GM19099 (cell line): ENCODE measurements around the gene KRTAP9-3.
"Not testable (repeated sequence)": the region's sequence is repeated elsewhere in the genome, so short reads cannot be mapped to it uniquely, and the experiment has no call there.

Experiments used
- POLR2A ChIP-seq: IDR thresholded peaks from 3 replicates; pipeline ENCODE4 v1.6.1; 2011; ENCODE audit warnings: low read depth; ENCODE audit not compliant: insufficient read length; ENCODE audit errors: extremely low read depth

KRTAP9-3 gene

DNA sequence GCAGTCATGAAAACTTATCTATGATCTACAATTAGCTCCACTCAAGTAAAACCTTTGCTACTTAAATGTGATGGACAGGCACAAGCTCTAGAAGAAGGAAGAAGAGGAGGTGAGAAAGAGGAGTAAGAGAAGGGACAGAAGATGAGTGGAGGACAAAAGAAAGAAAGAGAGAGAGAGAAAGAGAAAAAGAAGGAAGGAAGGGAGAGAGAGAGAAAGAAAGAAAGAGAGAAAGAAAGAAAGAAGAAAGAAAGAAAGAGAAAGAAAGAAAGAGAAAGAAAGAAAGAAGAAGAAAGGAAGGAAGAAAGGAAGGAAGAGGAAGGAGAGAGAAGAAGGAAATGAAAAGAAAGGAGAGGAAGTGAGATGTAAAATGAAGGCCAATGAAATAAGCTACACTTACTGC lies 2.2 kb upstream of the KRTAP9-3 start:
- no peak for TF ChIP-seq POLR2A

- no peak for TF ChIP-seq POLR2A
Observed at GRCh38 chr17:41231731-41232130, 518 bp upstream of the KRTAP9-3 start.

DNA sequence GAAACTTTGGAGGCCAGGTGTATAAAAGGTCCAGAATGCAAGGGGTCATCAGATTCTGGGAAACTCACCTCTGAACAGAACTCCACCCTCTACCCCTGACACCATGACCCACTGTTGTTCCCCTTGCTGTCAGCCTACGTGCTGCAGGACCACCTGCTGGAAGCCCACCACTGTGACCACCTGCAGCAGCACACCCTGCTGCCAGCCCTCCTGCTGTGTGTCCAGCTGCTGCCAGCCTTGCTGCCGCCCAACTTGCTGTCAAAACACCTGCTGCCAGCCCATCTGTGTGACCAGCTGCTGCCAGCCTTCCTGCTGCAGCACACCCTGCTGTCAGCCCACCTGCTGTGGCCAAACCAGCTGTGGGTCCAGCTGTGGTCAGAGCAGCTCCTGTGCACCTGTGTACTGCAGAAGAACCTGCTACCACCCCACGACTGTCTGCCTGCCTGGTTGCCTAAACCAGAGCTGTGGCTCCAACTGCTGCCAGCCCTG lies 5.7 kb downstream of the KRTAP9-3 start, which contains the start of gene KRTAP9-8:
TSS of gene KRTAP9-8 (plus strand) at position 51 of the 489 bp plus-strand sequence. CDS start at position 104, 53 bp downstream.
- TF ChIP-seq POLR2A = not testable (repeated sequence)

- not testable (repeated sequence) for TF ChIP-seq POLR2A
Observed at GRCh38 chr17:41249637-41250240, 17.5 kb downstream of the KRTAP9-3 start, which contains the start of gene KRTAP9-4. Gene KRTAP9-4, plus strand, starts transcription at chr17:41249687. Its CDS starts 34 bp downstream, at chr17:41249721.

DNA sequence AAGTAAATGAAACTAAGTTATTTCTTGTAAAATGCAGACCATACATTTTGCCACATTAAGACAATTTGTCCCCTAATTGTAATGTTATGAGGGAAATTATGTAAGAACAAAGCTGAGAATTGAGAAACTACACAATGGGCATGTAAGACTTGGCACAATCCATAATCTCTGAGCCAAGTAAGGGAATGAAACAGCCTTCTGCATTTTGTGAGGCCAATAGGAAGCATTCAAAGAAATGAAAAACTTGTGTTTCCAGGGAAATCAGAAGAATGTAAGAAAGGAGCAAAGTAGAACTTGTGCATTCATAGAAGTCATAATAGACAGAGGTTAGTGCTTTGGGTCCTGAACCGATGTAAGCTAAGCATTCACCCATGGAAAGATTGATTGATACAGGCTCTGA lies 19.0 kb downstream of the KRTAP9-3 start:
- TF ChIP-seq POLR2A = no peak

DNA sequence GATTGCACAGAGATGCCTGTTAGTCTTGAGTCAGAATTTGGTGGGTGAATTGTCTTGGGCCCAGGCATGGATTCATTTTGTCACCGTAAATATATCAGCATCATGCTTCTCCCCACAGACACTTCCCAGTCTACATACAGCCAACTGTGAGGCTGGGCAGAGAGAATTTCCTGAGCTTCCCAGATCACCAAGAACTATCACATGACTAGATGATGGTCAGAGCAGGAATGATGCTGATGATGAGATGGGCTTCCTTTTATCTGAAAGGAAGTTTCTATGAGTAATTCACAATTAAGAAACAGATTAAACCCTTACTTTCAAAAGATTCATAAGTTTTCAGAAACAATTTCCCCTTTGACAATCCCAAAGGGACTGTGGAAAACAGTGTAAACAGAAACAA lies 22.6 kb downstream of the KRTAP9-3 start:
- no peak for TF ChIP-seq POLR2A

DNA sequence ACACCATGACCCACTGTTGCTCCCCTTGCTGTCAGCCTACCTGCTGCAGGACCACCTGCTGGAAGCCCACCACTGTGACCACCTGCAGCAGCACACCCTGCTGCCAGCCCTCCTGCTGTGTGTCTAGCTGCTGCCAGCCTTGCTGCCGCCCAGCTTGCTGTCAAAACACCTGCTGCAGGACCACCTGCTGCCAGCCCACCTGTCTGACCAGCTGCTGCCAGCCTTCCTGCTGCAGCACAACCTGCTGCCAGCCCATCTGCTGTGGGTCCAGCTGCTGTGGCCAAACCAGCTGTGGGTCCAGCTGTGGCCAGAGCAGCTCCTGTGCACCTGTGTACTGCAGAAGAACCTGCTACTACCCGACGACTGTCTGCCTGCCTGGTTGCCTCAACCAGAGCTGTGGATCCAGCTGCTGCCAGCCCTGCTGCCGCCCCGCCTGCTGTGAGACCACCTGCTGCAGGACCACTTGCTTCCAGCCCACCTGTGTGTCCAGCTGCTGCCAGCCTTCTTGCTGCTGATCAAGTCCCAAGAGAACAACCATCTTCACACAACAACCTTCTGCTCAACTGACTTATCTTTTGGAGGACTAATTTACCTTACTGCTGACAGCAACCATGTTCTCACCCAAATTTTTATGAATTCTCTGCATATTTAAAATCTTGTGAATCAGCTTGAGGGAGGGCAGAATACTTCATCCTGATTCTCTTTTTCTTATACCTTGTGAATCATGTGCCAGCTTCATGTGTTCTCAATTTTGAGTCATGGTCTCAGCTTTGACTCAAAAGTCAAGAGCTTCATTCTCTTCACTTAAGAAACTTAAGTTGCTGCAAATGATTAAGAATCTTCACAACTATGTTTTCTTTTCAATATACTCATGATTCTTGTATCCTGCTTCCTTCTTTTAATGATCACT lies 23.4 kb downstream of the KRTAP9-3 start, which contains the start of gene KRTAP9-9:
TSS of gene KRTAP9-9 (plus strand) at position 4 of the 910 bp plus-strand sequence.
- not testable (repeated sequence) for TF ChIP-seq POLR2A

- no peak for TF ChIP-seq POLR2A
Observed at GRCh38 chr17:41256291-41256685, 24.0 kb downstream of the KRTAP9-3 start.

- TF ChIP-seq POLR2A = no peak
Observed at GRCh38 chr17:41258406-41258805, 26.2 kb downstream of the KRTAP9-3 start.

- TF ChIP-seq POLR2A = no peak
Observed at GRCh38 chr17:41263212-41263611, 31.0 kb downstream of the KRTAP9-3 start.

DNA sequence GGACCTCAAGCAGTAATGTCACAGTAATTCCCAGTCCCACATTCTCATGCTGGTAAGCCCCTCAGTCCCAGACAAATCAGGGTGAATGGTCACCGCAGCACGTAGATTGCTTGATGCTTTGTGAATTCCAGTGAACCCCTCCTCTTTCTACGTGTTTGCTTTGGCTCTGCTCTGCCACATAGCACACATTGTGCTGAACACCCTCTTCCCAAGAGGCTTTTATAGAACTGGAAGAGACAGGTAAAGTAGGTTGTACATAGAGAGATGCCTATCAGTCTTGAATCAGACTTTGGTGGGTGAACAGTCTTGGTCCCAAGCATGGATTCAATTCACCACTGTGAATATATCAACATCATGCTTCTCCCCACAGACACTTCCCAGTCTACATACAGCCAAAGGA lies 32.4 kb downstream of the KRTAP9-3 start:
- TF ChIP-seq POLR2A = no peak

DNA sequence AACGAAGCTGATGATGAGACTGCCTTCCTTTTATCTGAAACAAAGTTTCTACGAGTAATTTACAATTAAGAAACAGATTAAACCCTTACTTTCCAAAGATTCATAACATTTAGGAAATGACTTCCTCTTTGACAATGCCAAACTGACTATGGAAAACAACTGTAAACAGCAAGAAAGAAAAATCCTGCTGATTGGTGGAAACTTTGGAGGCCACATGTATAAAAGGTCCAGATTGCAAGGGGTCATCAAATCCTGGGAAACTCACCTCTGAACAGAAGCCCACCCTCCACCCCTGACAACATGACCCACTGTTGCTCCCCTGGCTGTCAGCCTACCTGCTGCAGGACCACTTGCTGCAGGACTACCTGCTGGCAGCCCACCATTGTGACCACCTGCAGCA lies 32.8 kb downstream of the KRTAP9-3 start, which contains the start of gene KRTAP9-6:
TSS of gene KRTAP9-6 (plus strand) at position 301 of the 400 bp plus-strand sequence. CDS start at position 301, 0 bp downstream.
- TF ChIP-seq POLR2A = no peak

GRCh38 chr17:41267711-41268110 lies 35.5 kb downstream of the KRTAP9-3 start:
- TF ChIP-seq POLR2A = no peak

DNA sequence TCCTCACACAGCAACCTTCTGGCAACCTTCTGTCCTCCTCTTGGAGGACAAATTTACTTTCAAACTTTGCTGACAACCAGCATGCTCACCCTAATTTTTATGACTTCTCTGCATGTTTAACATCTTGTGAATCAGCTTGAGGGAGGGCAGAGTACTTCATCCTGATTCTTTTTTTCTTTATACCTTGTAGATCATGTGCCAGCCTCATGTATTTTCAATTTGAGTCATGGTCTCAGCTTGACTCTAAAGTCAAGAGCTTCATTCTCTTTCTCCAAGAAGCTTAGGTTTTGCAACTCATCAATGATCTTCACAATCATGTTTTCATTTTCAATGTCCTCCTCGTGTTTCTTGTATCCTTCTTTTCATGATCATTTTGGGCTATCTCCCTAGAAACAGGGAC lies 39.6 kb downstream of the KRTAP9-3 start:
- TF ChIP-seq POLR2A = no peak

DNA sequence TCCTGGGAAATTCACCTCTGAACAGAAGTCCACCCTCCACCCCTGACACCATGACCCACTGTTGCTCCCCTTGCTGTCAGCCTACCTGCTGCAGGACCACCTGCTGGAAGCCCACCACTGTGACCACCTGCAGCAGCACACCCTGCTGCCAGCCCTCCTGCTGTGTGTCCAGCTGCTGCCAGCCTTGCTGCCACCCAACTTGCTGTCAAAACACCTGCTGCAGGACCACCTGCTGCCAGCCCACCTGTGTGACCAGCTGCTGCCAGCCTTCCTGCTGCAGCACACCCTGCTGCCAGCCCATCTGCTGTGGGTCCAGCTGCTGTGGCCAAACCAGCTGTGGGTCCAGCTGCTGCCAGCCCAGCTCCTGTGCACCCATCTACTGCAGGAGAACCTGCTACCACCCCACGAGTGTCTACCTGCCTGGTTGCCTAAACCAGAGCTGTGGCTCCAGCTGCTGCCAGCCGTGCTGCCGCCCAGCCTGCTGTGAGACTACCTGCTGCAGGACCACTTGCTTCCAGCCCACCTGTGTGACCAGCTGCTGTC lies 43.5 kb downstream of the KRTAP9-3 start, which contains the start of gene KRTAP9-7:
TSS of gene KRTAP9-7 (plus strand) at position 51 of the 543 bp plus-strand sequence. CDS start at position 51, 0 bp downstream.
- TF ChIP-seq POLR2A = not testable (repeated sequence)
